Mesenchymal stem cell (in vitro differentiated cells and primary cell): ENCODE measurements around the gene TIE1.

Experiments
- DNase-seq: peaks from one replicate; pipeline ENCODE4 v3.0.0-alpha.2; 2013
- H2AFZ ChIP-seq: one replicate; pipeline ENCODE4 v1.6.1; 2013; ENCODE audit warnings: low read depth, mild to moderate bottlenecking, control low read depth, inconsistent platforms, low read length, moderate library complexity
- H2AK5ac ChIP-seq: 2 replicates; pipeline ENCODE4 v1.6.1; 2013; ENCODE audit warnings: low read length, moderate library complexity, mild to moderate bottlenecking, inconsistent platforms; ENCODE audit not compliant: severe bottlenecking
- H2BK120ac ChIP-seq: one replicate; pipeline ENCODE4 v1.6.1; 2013; ENCODE audit warnings: low read depth, mild to moderate bottlenecking, inconsistent platforms, low read length, moderate library complexity
- H2BK12ac ChIP-seq, 2 experiments: one replicate each; pipeline ENCODE4 v1.6.1; 2013; ENCODE audit warnings: inconsistent platforms in 2 of 2, low read length in 2 of 2, mild to moderate bottlenecking in 2 of 2, moderate library complexity in 2 of 2, control low read depth in 1 of 2
- H2BK15ac ChIP-seq: one replicate; pipeline ENCODE4 v1.6.1; 2013; ENCODE audit warnings: mild to moderate bottlenecking, low read depth, inconsistent platforms; ENCODE audit not compliant: poor library complexity, severe bottlenecking
- H2BK5ac ChIP-seq: 2 replicates; pipeline ENCODE4 v1.6.1; 2013; ENCODE audit warnings: low read depth, mild to moderate bottlenecking, low read length, control low read depth, inconsistent platforms; ENCODE audit not compliant: poor library complexity, severe bottlenecking
- H3K14ac ChIP-seq, 2 experiments: one replicate each; pipeline ENCODE4 v1.6.1; 2013; ENCODE audit warnings: inconsistent platforms in 2 of 2, low read length in 2 of 2, control low read depth in 1 of 2, mild to moderate bottlenecking in 1 of 2, moderate library complexity in 1 of 2
- H3K18ac ChIP-seq, 2 experiments: one replicate each; pipeline ENCODE4 v1.6.1; 2013; ENCODE audit warnings: inconsistent platforms in 2 of 2, low read length in 2 of 2, control low read depth in 1 of 2, low read depth in 1 of 2, mild to moderate bottlenecking in 1 of 2
- H3K23ac ChIP-seq, 2 experiments: one replicate each; pipeline ENCODE4 v1.6.1; 2013; ENCODE audit warnings: inconsistent platforms in 2 of 2, low read length in 2 of 2, mild to moderate bottlenecking in 2 of 2, moderate library complexity in 2 of 2, control low read depth in 1 of 2
- H3K27ac ChIP-seq: 2 replicates; pipeline ENCODE4 v1.5.1; 2013; ENCODE audit warnings: mild to moderate bottlenecking, moderate library complexity, low read length, control low read depth, inconsistent platforms; ENCODE audit not compliant: poor library complexity, severe bottlenecking
- H3K27me3 ChIP-seq, 2 experiments: 2 replicates each; pipeline versions ENCODE4 v1.6.1 to v1.7.0; 2013; ENCODE audit warnings: low read length in 2 of 2, mild to moderate bottlenecking in 2 of 2, moderate library complexity in 2 of 2, control low read depth in 1 of 2, inconsistent platforms in 1 of 2; ENCODE audit not compliant: control insufficient read depth in 1 of 2, insufficient read depth in 1 of 2
- H3K36me3 ChIP-seq, 2 experiments: 2 replicates each; pipeline versions ENCODE4 v1.6.1 to v1.7.0; 2013; ENCODE audit warnings: low read length in 2 of 2, control low read depth in 1 of 2, inconsistent platforms in 1 of 2, low read depth in 1 of 2, mild to moderate bottlenecking in 1 of 2; ENCODE audit not compliant: insufficient read depth in 2 of 2, control insufficient read depth in 1 of 2
- H3K4ac ChIP-seq, 2 experiments: one replicate each; pipeline ENCODE4 v1.6.1; 2013; ENCODE audit warnings: inconsistent platforms in 2 of 2, low read length in 2 of 2, mild to moderate bottlenecking in 2 of 2, moderate library complexity in 2 of 2, control low read depth in 1 of 2, low read depth in 1 of 2
- H3K4me1 ChIP-seq: 2 replicates; pipeline ENCODE4 v1.6.1; 2013; ENCODE audit warnings: low read depth, low read length, control low read depth; ENCODE audit not compliant: control insufficient read depth, insufficient read depth
- H3K4me2 ChIP-seq: 2 replicates; pipeline ENCODE4 v1.6.1; 2013; ENCODE audit warnings: low read length, mild to moderate bottlenecking, inconsistent platforms; ENCODE audit not compliant: poor library complexity, severe bottlenecking
- H3K4me3 ChIP-seq, 2 experiments: 2 replicates each; pipeline versions ENCODE4 v1.5.1 to v1.7.0; 2013; ENCODE audit warnings: low read length in 2 of 2, mild to moderate bottlenecking in 2 of 2, control low read depth in 1 of 2, low read depth in 1 of 2; ENCODE audit not compliant: insufficient read depth in 1 of 2
- H3K79me1 ChIP-seq: replicated peaks from 2 replicates; pipeline ENCODE4 v1.6.1; 2013; ENCODE audit warnings: mild to moderate bottlenecking, control low read depth, low read length, inconsistent platforms; ENCODE audit not compliant: poor library complexity, severe bottlenecking
- H3K9ac ChIP-seq: 2 replicates; pipeline ENCODE4 v1.7.0; 2013; ENCODE audit warnings: mild to moderate bottlenecking, low read length, moderate library complexity
- H3K9me3 ChIP-seq: 2 replicates; pipeline ENCODE4 v1.7.0; 2013; ENCODE audit warnings: mild to moderate bottlenecking, low read length; ENCODE audit not compliant: control insufficient read depth
- H4K8ac ChIP-seq: one replicate; pipeline ENCODE4 v1.6.1; 2013; ENCODE audit warnings: inconsistent platforms, mild to moderate bottlenecking, low read length, moderate library complexity
- H4K91ac ChIP-seq: one replicate; pipeline ENCODE4 v1.6.1; 2013; ENCODE audit warnings: mild to moderate bottlenecking, low read length, inconsistent platforms
- WGBS: methylation state at CpG from one replicate; pipeline ENCODE4 v1.1.7; 2013; ENCODE audit warnings: mixed read lengths; 5-methylcytosine and 5-hydroxymethylcytosine counted together

The TIE1 gene

DNA sequence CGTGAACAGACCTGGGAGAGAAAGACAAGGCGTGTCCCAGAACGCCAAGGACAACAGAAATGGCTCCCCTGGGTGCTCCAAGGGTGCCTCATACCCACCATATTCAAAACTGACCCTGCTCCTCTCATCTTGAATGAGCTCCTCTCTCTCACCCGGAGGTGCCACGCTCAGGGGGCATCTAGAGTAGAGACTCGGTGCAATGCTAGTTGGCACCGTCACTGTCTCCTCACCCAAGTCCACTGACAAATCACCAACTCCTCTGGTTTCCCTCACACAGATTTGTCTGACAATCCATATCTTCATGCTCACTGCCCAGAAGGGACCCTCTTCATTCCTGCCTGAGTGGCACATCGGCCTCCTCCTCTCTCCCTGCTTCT is 26.0 kb upstream of the TIE1 start:
- H2BK120ac ChIP-seq, result no peak overlapping the region
- H3K4me3 ChIP-seq, result no peak overlapping the region
- H2BK15ac ChIP-seq, result peak overlapping the region; percentile 44
- H2BK5ac ChIP-seq, result no peak overlapping the region
- H3K4me1 ChIP-seq, result peaks cover 8% of the 10 kb centered on the region
- H3K23ac ChIP-seq, result no peak overlapping the region
- H2AFZ ChIP-seq, result peak overlapping the region; percentile 74
- no peak overlapping the region for H3K14ac ChIP-seq
- H2AK5ac ChIP-seq, result no peak overlapping the region
- H3K4ac ChIP-seq, result no peak overlapping the region
- no peak for DNase-seq
- no peak overlapping the region for H2BK12ac ChIP-seq
- H3K36me3 ChIP-seq, result peaks cover 0 to 7% of the 10 kb centered on the region in 2 experiments
- H3K18ac ChIP-seq, result peak overlapping the region in 1 of 2 experiments; percentile 40
- WGBS, result 89% methylated on average over 8 of the region's 8 CpGs
- no peak overlapping the region for H3K9ac ChIP-seq
- H3K27me3 ChIP-seq, result peaks cover 12 to 29% of the 10 kb centered on the region in 2 experiments
- H3K4me2 ChIP-seq, result no peak overlapping the region
- H3K79me1 ChIP-seq, result no peaks in the 10 kb centered on the region
- no peaks in the 10 kb centered on the region for H3K9me3 ChIP-seq
- H4K91ac ChIP-seq, result no peak overlapping the region
- peak overlapping the region; percentile 92 for H4K8ac ChIP-seq
- H3K27ac ChIP-seq, result no peak overlapping the region

DNA sequence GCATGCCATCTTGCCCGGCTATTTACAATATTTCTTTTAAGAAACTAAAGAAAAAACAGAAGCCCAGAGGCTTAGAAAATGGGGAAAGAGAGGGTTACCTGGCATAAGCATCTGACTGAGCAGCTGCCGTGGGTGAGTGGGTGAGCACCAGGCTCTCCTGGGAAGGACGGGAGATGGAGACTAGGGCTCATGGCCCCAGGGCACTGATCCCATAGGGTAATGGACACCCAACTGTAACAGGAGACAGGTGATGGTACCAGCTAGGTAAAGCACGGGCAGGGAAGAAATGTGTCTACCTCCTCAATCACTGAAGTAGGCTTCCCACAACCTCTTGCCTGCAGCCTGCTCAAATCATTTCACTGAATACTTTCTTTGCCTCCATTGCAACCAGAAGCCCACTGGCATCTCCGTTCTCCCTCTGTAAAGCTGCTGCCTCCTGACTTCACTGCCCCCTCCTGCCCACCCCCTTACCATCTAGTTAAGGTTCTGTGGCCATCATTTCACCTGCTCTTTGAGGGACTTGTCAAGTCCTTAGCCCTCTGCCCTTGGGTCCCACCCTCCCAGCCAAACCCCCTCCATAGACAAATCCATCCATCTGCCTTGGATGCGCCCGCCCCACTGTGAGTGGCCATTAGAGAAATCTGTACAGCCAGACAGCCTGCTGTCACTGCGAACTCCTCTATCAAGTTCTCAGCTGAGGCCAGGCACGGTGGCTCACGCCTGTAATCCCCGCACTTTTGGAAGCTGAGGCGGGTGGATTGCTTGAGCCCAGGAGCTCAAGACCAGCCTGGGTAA is 24.8 kb upstream of the TIE1 start:
- no peak overlapping the region for H3K4me3 ChIP-seq
- WGBS, result 94% methylated on average over 12 of the region's 12 CpGs
- no peak overlapping the region for H2BK5ac ChIP-seq
- no peak overlapping the region for H2AFZ ChIP-seq
- H2BK12ac ChIP-seq, result no peak overlapping the region
- H3K18ac ChIP-seq, result no peak overlapping the region
- H3K14ac ChIP-seq, result no peak overlapping the region
- no peak overlapping the region for H3K4me2 ChIP-seq
- H3K36me3 ChIP-seq, result peaks cover 0 to 7% of the 10 kb centered on the region in 2 experiments
- H3K27ac ChIP-seq, result no peak overlapping the region
- peaks cover 0 to 27% of the 10 kb centered on the region in 2 experiments for H3K27me3 ChIP-seq
- no peak overlapping the region for H3K4ac ChIP-seq
- H2BK120ac ChIP-seq, result no peak overlapping the region
- H3K9me3 ChIP-seq, result no peaks in the 10 kb centered on the region
- H3K23ac ChIP-seq, result no peak overlapping the region
- no peak overlapping the region for H4K91ac ChIP-seq
- H3K79me1 ChIP-seq, result no peaks in the 10 kb centered on the region
- no peak for DNase-seq
- no peak overlapping the region for H2BK15ac ChIP-seq
- H3K4me1 ChIP-seq, result peaks cover 2% of the 10 kb centered on the region
- H4K8ac ChIP-seq, result no peak overlapping the region
- H3K9ac ChIP-seq, result no peak overlapping the region
- H2AK5ac ChIP-seq, result no peak overlapping the region

DNA sequence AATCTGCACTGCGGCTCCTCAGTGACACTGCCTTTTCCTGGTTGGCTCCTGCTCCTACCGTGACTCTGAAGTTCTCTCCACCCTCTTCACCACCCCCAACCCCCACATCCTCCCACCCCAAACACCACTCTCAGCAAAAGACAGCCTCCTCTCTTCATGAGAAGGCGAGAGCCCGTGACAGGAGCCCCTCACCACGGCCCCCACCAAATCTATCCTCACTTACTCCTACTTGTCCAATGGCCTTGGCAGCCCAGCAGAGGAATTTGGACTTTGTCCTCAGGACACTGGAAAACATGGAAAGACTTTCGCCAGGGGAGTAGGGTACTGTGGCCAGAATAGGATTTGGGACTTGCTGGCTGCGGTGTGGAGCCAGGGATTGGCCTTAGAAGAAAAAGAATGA is 24.1 kb upstream of the TIE1 start:
- Histone ChIP-seq H3K79me1 (no peaks in the 10 kb centered on the region), H2BK120ac (no peak overlapping the region), H3K27ac (no peak overlapping the region), H3K14ac (no peak overlapping the region), H3K4ac (no peak overlapping the region), H2AFZ (no peak overlapping the region), H3K23ac (no peak overlapping the region), H3K9me3 (no peaks in the 10 kb centered on the region), H2BK15ac (no peak overlapping the region), H2BK12ac (no peak overlapping the region), H3K4me1 (peaks cover 2% of the 10 kb centered on the region), H3K9ac (no peak overlapping the region), H4K91ac (no peak overlapping the region), H3K4me3 (no peak overlapping the region), H4K8ac (no peak overlapping the region), H3K27me3 (peaks cover 0 to 22% of the 10 kb centered on the region in 2 experiments), H2AK5ac (no peak overlapping the region), H3K36me3 (peaks cover 0 to 7% of the 10 kb centered on the region in 2 experiments), H3K18ac (no peak overlapping the region), H3K4me2 (no peak overlapping the region), H2BK5ac (peak overlapping the region; percentile 34)
- 86% methylated on average over 7 of the region's 7 CpGs for WGBS
- no peak for DNase-seq

DNA sequence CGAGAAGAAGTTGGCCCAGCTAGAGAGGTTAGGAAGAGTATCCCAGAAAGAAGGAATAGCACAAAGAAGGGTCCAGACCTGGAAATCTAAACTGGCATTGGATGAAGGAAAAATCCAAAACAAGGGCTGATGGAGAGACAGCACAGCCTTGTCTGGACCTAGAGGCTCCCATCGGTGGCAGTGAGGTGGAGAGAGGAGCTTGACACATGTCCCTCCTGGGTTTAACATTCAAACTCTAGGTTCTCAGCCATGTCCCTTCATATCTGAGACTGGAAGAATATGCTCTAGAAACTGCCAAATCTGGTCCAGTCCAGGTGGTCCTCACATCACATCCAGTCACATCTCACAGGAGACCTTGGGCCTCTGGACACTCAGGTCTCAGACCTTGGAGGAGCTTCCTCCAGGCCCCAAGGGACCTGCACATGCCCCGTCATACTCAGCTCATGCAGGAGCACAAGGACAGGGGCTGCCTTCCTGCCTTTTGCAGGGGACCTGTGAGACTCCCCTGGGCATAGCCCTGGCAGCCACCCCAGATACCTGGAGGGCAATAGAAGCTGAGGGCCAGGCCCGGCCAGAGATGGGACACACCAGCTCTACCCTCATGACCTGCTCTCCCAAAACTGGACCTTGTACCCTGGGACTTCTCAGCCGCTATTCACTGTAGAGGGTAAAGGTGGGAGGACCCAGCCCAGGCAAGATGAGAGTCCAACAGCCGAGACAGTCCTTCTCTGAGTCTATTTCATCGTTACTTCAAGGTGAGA is 23.5 kb upstream of the TIE1 start:
- 83% methylated on average over 6 of the region's 7 CpGs for WGBS
- H2BK120ac ChIP-seq, result no peak overlapping the region
- H2BK15ac ChIP-seq, result no peak overlapping the region
- no peak overlapping the region for H3K9ac ChIP-seq
- H4K91ac ChIP-seq, result no peak overlapping the region
- H3K4me3 ChIP-seq, result no peak overlapping the region
- no peak for DNase-seq
- H2BK12ac ChIP-seq, result no peak overlapping the region
- H3K27me3 ChIP-seq, result peaks cover 0 to 16% of the 10 kb centered on the region in 2 experiments
- H3K4me2 ChIP-seq, result no peak overlapping the region
- H4K8ac ChIP-seq, result no peak overlapping the region
- H2AFZ ChIP-seq, result no peak overlapping the region
- no peak overlapping the region for H3K23ac ChIP-seq
- H3K4me1 ChIP-seq, result peaks cover 2% of the 10 kb centered on the region
- H3K36me3 ChIP-seq, result peaks cover 0 to 7% of the 10 kb centered on the region in 2 experiments
- H3K18ac ChIP-seq, result no peak overlapping the region
- H3K9me3 ChIP-seq, result no peaks in the 10 kb centered on the region
- no peak overlapping the region for H3K14ac ChIP-seq
- no peak overlapping the region for H3K27ac ChIP-seq
- no peaks in the 10 kb centered on the region for H3K79me1 ChIP-seq
- peak overlapping the region; percentile 34 for H2BK5ac ChIP-seq
- H2AK5ac ChIP-seq, result no peak overlapping the region
- no peak overlapping the region for H3K4ac ChIP-seq
